ENCODE data around the gene OR2F2.

Gene OR2F2

GRCh38 chr7:143979998-143980397, 45.0 kb downstream of the OR2F2 start:
- H3K27ac ChIP-seq = no peak overlapping the region

GRCh38 chr7:143980746-143981510, 45.9 kb downstream of the OR2F2 start:
- TF ChIP-seq, protein P1, sequence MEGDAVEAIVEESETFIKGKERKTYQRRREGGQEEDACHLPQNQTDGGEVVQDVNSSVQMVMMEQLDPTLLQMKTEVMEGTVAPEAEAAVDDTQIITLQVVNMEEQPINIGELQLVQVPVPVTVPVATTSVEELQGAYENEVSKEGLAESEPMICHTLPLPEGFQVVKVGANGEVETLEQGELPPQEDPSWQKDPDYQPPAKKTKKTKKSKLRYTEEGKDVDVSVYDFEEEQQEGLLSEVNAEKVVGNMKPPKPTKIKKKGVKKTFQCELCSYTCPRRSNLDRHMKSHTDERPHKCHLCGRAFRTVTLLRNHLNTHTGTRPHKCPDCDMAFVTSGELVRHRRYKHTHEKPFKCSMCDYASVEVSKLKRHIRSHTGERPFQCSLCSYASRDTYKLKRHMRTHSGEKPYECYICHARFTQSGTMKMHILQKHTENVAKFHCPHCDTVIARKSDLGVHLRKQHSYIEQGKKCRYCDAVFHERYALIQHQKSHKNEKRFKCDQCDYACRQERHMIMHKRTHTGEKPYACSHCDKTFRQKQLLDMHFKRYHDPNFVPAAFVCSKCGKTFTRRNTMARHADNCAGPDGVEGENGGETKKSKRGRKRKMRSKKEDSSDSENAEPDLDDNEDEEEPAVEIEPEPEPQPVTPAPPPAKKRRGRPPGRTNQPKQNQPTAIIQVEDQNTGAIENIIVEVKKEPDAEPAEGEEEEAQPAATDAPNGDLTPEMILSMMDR (conservative IDR thresholded peaks at IDR 0.05) = no peak
- no peak overlapping the region for H3K27ac ChIP-seq

More at GRCh38 chr7:143979998-143980397, 45.0 kb downstream of the OR2F2 start:
- TF ChIP-seq, protein P1 (conservative IDR thresholded peaks at IDR 0.05) = no peak

DNA sequence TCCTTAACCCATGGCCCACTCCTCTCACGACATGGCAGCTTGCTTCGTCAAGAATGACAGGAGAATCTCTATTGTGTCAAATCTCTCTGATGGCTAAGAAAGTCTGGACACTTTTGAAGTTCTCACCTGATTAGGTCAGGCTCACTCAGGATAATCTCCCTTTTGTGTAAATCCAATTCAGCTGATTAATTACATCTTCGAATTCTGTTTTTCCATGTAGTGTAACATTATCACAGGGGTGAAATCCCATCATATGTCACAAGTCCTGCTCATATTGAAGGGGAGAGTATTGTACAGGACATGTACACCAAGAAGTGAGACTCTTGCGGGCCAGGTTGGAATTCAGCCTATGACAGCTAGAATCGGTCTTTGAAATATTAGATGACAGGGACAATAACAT, 48.9 kb downstream of the OR2F2 start:
- TF ChIP-seq, protein P1 (conservative IDR thresholded peaks at IDR 0.05) = no peak
- no peak overlapping the region for H3K27ac ChIP-seq
